NB4 (cell line): Measurements from ENCODE around the gene PHF21B.

Source experiments
- DNase-seq: peaks from one replicate; pipeline ENCODE4 v3.0.0; 2010; ENCODE audit warnings: low read depth
- H3K4me3 ChIP-seq: one replicate; pipeline ENCODE4 v1.5.1; 2011; ENCODE audit warnings: mild to moderate bottlenecking, low read depth, low read length, moderate library complexity
- CTCF ChIP-seq: IDR thresholded peaks from one replicate; pipeline ENCODE4 v1.5.1; 2012; ENCODE audit warnings: low read depth, low read length
- MAX ChIP-seq: IDR thresholded peaks from 2 replicates; pipeline ENCODE4 v1.6.1; 2011; ENCODE audit warnings: low read depth, low read length
- MYC ChIP-seq: IDR thresholded peaks from 2 replicates; pipeline ENCODE4 v1.6.1; 2011; ENCODE audit warnings: low read depth, low read length
- POLR2A ChIP-seq: IDR thresholded peaks from 2 replicates; pipeline ENCODE4 v1.6.1; 2011; ENCODE audit warnings: mild to moderate bottlenecking; ENCODE audit not compliant: insufficient read length; ENCODE audit errors: extremely low read depth

PHF21B gene

GRCh38 chr22:45006111-45006963 is 3.5 kb downstream of the PHF21B start:
- TF ChIP-seq POLR2A, result no peak
- TF ChIP-seq CTCF, result no peak
- no peak for TF ChIP-seq MAX
- no peak for TF ChIP-seq MYC
- DNase-seq, result no peak
- no peak overlapping the region for H3K4me3 ChIP-seq

DNA sequence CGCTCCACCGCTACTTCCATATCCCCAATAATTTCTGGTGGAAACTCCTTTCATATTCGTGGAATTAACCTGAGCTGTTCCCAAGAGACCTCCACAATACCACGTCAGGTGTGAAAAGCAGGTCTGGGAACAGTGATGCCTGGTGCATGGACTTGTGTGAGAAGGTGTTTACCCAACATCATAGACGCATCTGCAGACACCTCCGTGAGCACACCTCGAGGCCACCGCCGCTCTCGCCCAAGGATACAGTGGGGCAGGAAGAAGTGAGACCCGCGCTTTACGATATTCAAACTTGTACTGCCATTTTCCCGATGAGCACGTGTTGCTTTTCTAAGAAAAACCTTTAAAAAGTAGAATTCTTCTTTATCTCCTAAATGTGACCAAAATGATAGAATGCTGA is 8.2 kb downstream of the PHF21B start:
- no peak overlapping the region for H3K4me3 ChIP-seq
- TF ChIP-seq MYC (no peak), MAX (no peak), CTCF (no peak), POLR2A (no peak)
- DNase-seq, result no peak

DNA sequence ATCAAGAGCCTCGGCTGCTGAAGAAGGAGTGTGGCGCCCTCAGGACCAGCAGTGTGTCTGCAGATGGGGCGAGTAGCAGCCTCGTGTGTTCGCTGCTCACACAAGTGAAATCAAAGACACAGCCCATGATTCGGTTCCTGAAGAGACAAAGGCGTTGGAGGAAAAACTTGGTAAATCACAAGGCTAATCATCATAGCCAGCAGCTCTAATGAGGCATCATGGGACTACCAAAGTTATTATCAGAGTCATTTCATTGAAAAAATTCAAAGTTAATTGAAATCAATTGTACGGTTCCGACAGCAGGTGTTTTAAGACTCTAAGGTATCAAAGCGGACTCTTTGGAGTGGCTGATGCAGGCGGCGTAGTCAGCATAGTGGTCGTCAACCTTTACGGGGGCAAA is 9.5 kb downstream of the PHF21B start:
- no peak for DNase-seq
- TF ChIP-seq MAX, result no peak
- TF ChIP-seq CTCF, result no peak
- no peak for TF ChIP-seq POLR2A
- TF ChIP-seq MYC, result no peak
- no peak overlapping the region for H3K4me3 ChIP-seq

GRCh38 chr22:44999687-45000086 is 10.1 kb downstream of the PHF21B start:
- no peak for TF ChIP-seq MAX
- TF ChIP-seq POLR2A, result no peak
- TF ChIP-seq CTCF, result no peak
- TF ChIP-seq MYC, result no peak
- no peak for DNase-seq
- H3K4me3 ChIP-seq, result no peak overlapping the region

DNA sequence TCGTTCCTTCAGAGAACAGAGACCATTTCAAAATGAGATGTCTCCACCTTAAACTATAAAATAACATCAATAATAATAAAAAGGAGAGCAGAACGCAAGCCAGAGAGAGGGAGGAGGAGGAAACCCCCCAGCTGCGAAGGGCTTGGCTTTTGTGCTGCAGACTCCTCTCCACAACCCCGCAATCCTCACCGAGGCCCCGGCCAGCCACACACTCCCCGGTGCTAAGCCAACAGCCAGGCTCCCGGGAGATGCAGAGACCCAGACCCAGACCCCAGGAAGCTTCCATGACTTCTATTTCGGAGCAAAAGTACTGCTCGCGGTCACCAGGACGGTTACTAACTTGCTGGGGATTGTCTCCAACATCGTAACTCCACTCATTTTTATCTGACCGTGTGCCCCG is 10.6 kb downstream of the PHF21B start:
- TF ChIP-seq MAX (no peak), MYC (no peak), CTCF (no peak), POLR2A (no peak)
- H3K4me3 ChIP-seq, result no peak overlapping the region
- DNase-seq, result no peak

- H3K4me3 ChIP-seq, result no peak overlapping the region
- TF ChIP-seq MAX (no peak), MYC (no peak), CTCF (no peak), POLR2A (no peak)
- DNase-seq, result no peak
These were observed 11.5 kb downstream of the PHF21B start for GRCh38 chr22:44998296-44998695.
